HEK293T (cell line): ENCODE data around the gene CCDC88A.
"Not testable (repeated sequence)": the region's sequence is repeated elsewhere in the genome, so short reads cannot be mapped to it uniquely, and the experiment has no call there.

Experiments used
- CTCF ChIA-PET: fragments of 350-600 bp; formaldehyde crosslinking; extraction: SDS; loops from one replicate; lab custom pipeline; 2021; ENCODE audit warnings: antibody characterized with exemption, inconsistent platforms; lab: Yijun Ruan, JAX
- POLR2A ChIA-PET: fragments of 350-600 bp; formaldehyde crosslinking; extraction: SDS; loops from one replicate; lab custom pipeline; 2020; ENCODE audit warnings: antibody characterized with exemption, inconsistent platforms; lab: Yijun Ruan, JAX
- DNase-seq: peaks from one replicate; pipeline ENCODE4 v3.0.0; 2012; ENCODE audit warnings: mixed read lengths; ENCODE audit errors: extremely low spot score
- ARNT ChIP-seq: fragments of 450-650 bp; IDR thresholded peaks from 2 replicates; pipeline ENCODE4 v1.6.1; 2017; ENCODE audit warnings: mild to moderate bottlenecking
- BHLHE40 ChIP-seq: fragments of 450-650 bp; IDR thresholded peaks from 2 replicates; pipeline ENCODE4 v1.6.1; 2016; ENCODE audit warnings: mild to moderate bottlenecking, moderate library complexity, borderline replicate concordance
- CTBP1 ChIP-seq: fragments of 450-650 bp; IDR thresholded peaks from 2 replicates; pipeline ENCODE4 v1.6.1; 2016; ENCODE audit warnings: borderline replicate concordance
- ELF4 ChIP-seq: fragments of 450-650 bp; IDR thresholded peaks from 2 replicates; pipeline ENCODE4 v1.6.1; 2017; ENCODE audit warnings: antibody characterized with exemption
- FOXA1 ChIP-seq: fragments of 450-650 bp; IDR thresholded peaks from 2 replicates; pipeline ENCODE4 v1.6.1; 2016; ENCODE audit warnings: mild to moderate bottlenecking
- FOXK2 ChIP-seq: fragments of 450-650 bp; IDR thresholded peaks from 2 replicates; pipeline ENCODE4 v1.6.1; 2016; ENCODE audit warnings: mild to moderate bottlenecking
- FOXM1 ChIP-seq: fragments of 450-650 bp; IDR thresholded peaks from 2 replicates; pipeline ENCODE4 v1.6.1; 2017; ENCODE audit warnings: mild to moderate bottlenecking, borderline replicate concordance
- HDGF ChIP-seq: fragments of 450-650 bp; IDR thresholded peaks from 2 replicates; pipeline ENCODE4 v1.6.1; 2017; ENCODE audit warnings: antibody characterized with exemption, borderline replicate concordance
- L3MBTL2 ChIP-seq: fragments of 450-650 bp; conservative IDR thresholded peaks from 2 replicates; pipeline ENCODE4 v1.6.1; 2016; ENCODE audit warnings: mild to moderate bottlenecking
- LEF1 ChIP-seq: fragments of 450-650 bp; IDR thresholded peaks from 2 replicates; pipeline ENCODE4 v1.6.1; 2017; ENCODE audit warnings: mild to moderate bottlenecking, borderline replicate concordance
- NFRKB ChIP-seq: fragments of 450-650 bp; IDR thresholded peaks from 2 replicates; pipeline ENCODE4 v1.6.1; 2016; ENCODE audit warnings: mild to moderate bottlenecking, moderate library complexity
- SP1 ChIP-seq: fragments of 450-650 bp; IDR thresholded peaks from 2 replicates; pipeline ENCODE4 v1.6.1; 2017
- SUZ12 ChIP-seq: fragments of 450-650 bp; IDR thresholded peaks from 2 replicates; pipeline ENCODE4 v1.6.1; 2016; ENCODE audit warnings: mild to moderate bottlenecking
- TARDBP ChIP-seq: fragments of 450-650 bp; IDR thresholded peaks from 2 replicates; pipeline ENCODE4 v1.6.1; 2016
- ZNF384 ChIP-seq: fragments of 450-650 bp; IDR thresholded peaks from 2 replicates; pipeline ENCODE4 v1.6.1; 2016
- TF ChIP-seq, protein P1 (sequence below): fragments of 450-650 bp; IDR thresholded peaks from 2 replicates; pipeline ENCODE4 v1.6.1; 2016

The CCDC88A gene

DNA sequence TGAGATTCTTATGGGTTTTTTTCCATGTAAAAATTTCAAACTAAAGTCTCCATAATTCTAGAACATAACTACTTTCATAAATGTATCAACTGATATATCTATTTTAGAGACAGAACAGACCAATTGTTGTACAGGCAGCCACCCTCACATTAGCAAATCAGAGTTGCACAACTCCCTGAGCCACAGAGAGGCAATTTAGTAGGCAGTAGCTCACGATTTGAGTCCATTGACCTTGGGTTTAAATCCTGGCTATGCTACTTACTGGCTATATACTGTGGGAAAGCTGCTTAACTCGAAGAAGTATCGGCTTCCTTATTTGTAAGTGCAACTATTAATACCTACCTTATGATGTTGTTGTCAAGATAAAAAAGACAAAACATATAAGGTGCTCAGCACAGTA lies 166.8 kb downstream of the CCDC88A start:
- CTCF ChIA-PET = no interaction called here
- POLR2A ChIA-PET = no interaction called here
- TF ChIP-seq ELF4 (no peak), LEF1 (no peak), SUZ12 (no peak), FOXA1 (no peak), BHLHE40 (no peak), TARDBP (no peak)
- TF ChIP-seq, protein P1, sequence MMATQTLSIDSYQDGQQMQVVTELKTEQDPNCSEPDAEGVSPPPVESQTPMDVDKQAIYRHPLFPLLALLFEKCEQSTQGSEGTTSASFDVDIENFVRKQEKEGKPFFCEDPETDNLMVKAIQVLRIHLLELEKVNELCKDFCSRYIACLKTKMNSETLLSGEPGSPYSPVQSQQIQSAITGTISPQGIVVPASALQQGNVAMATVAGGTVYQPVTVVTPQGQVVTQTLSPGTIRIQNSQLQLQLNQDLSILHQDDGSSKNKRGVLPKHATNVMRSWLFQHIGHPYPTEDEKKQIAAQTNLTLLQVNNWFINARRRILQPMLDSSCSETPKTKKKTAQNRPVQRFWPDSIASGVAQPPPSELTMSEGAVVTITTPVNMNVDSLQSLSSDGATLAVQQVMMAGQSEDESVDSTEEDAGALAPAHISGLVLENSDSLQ = no peak
- no peak for DNase-seq

DNA sequence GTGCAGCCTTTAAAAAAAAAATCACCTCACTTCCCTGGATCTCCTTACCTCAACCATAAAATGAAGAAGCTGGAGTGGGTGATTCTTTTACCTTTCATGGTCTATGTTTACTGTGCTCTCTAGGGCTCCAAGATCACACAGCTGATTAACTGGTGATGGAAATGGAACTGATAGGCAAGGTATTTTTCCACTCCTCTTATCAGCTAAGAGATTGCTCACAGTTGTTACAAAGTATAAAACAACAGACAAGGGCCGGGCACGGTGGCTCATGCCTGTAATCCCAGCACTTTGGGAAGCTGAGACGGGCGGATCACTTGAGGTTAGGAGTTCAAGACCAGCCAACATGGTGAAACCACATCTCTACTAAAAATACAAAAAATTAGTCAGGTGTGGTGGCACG lies 172.6 kb downstream of the CCDC88A start:
- ChIA-PET CTCF (no interaction called here), POLR2A (interaction anchor here (0.7 kb wide), 1 partner anchor 315 kb away, joined by 3 read pairs; no protein-coding TSS in a partner anchor)
- no peak for DNase-seq
- TF ChIP-seq ZNF384 (no peak), L3MBTL2 (no peak), FOXK2 (no peak), HDGF (no peak), SP1 (no peak), BHLHE40 (no peak), CTBP1 (no peak), ELF4 (no peak)

DNA sequence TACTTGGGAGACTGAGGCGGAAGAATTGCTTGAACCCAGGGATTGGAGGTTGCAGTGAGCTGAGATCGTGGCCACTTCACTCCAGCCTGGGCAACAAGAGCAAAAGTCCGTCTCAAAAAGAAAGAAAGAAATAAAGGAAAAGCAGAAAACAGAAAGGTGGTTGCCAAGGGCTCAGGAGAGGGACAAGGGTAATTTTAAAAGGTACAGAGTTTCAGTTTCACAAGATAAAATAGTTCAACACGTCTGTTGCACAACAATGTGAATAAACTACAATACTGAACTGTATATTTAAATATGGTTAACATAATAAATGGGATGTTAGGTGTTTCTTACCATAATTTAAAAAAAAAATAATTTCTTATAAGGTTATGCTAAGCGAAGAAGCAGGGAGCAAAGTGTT lies 174.2 kb downstream of the CCDC88A start:
- ChIA-PET POLR2A (no interaction called here), CTCF (no interaction called here)
- TF ChIP-seq SP1 (no peak), L3MBTL2 (no peak), FOXK2 (no peak), LEF1 (no peak), ZNF384 (no peak), TARDBP (no peak), NFRKB (no peak), FOXA1 (no peak), SUZ12 (no peak), FOXM1 (no peak), ARNT (no peak), HDGF (no peak), BHLHE40 (no peak), ELF4 (no peak), CTBP1 (no peak)
- TF ChIP-seq, protein P1 = no peak
- no peak for DNase-seq

DNA sequence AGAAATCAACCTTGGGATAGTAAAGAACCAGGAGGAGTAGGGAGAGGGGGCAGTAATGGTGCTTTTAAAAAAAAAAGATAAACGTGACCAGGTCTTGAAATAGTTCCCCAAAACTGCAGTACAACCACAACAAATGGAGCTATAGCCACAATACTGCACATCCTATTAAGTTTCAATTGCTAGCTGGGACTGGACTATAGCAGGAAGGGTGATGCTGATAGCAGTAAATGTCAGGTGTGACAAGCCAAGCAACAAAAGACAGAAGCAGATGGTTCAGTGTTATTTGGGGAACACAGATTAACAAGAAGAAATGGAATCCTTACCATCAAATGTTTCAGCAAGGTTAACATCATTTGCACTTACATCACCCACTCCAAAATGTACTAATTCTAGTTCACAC lies 177.0 kb downstream of the CCDC88A start:
- ChIA-PET POLR2A (no interaction called here), CTCF (no interaction called here)
- TF ChIP-seq BHLHE40 = no peak
- no peak for TF ChIP-seq CTBP1
- no peak for TF ChIP-seq NFRKB
- no peak for TF ChIP-seq SUZ12
- no peak for TF ChIP-seq ZNF384
- TF ChIP-seq ARNT = no peak
- no peak for TF ChIP-seq ELF4
- TF ChIP-seq FOXA1 = no peak
- no peak for TF ChIP-seq L3MBTL2
- TF ChIP-seq, protein P1 = no peak
- no peak for DNase-seq

DNA sequence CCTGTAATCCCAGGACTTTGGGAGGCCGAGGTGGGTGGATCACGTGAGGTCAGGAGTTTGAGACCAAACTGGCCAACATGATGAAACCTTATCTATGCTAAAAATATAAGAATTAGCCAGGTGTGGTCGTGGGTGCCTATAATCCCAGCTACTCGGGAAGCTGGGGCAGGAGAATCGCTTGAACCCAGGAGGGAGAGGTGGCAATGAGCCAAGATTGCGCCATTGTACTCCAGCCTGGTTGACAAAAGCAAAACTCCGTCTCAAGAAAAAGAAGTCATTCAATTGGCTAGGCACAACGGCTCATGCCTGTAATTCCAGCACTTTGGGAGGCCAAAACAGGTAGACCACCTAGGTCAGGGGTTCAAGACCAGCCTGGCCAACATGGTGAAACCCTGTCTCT lies 178.1 kb downstream of the CCDC88A start:
- CTCF ChIA-PET, POLR2A ChIA-PET, DNase-seq: not testable (repeated sequence)

DNA sequence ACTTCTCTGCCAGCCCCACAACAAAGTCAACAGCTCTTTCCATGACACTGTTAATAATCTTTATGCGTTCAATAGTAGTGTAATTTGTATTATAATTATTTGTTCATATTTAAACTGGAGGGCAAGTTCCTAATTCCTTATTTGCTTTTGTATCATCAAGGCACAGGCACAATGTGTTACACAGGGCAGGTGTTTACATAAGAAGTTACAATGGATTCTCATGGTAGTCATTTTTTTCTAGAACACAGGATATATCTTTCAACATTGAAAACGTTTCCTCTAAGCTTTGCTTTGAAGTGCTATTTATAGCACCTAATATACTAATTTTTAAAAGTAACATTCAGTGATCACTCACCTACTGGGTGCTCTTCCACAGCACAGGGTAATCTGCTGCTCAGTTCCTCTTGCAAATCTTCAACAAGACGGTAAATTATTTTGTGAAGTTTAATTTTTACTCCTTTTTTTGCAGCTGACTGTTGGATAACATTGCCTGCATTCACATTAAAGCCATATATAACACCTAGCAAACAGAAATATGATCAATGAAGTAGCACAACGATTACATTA lies 179.9 kb downstream of the CCDC88A start:
- ChIA-PET CTCF (no interaction called here), POLR2A (no interaction called here)
- no peak for DNase-seq
- TF ChIP-seq L3MBTL2 (no peak), CTBP1 (no peak), TARDBP (no peak), FOXK2 (no peak), ELF4 (no peak), LEF1 (no peak), FOXM1 (no peak), ARNT (no peak), SP1 (no peak), FOXA1 (no peak), SUZ12 (no peak), NFRKB (no peak), HDGF (no peak), BHLHE40 (no peak), ZNF384 (no peak)
- TF ChIP-seq, protein P1 = no peak
